Left lung (tissue), 10 donors: ENCODE results near the gene TCF7L2. TPM values are rescaled to one million over a fixed set of nuclear protein-coding genes. Genes with fewer than 3 reads are reported as not detected.

Experiments used
- ATAC-seq: fragments of 200-7000 bp; cut with Tn5 transposase; one replicate; pipeline ENCODE4 v1.9.1; 2020; ENCODE audit warnings: moderate library complexity
- DNase-seq, 4 donors: peaks; one replicate each; pipeline ENCODE4 v3.0.0-alpha.2; 2013 to 2020
- H3K27ac ChIP-seq, 2 donors: fragments of 200-600 bp; sonication (generic) in 1 of 2; one replicate each; pipeline versions ENCODE4 v1.5.0 to v1.8.0; 2020 to 2021
- H3K27me3 ChIP-seq, 2 donors: fragments of 200-600 bp; sonication (generic) in 1 of 2; one replicate each; pipeline versions ENCODE4 v1.5.0 to v1.8.0; 2020 to 2021
- H3K36me3 ChIP-seq, 2 donors: fragments of 200-600 bp; sonication (generic) in 1 of 2; one replicate each; pipeline versions ENCODE4 v1.5.0 to v1.8.0; 2020 to 2021
- H3K4me1 ChIP-seq, 2 donors: fragments of 200-600 bp; one replicate each; pipeline ENCODE4 v1.8.0; 2021
- H3K4me3 ChIP-seq, 2 donors: fragments of 200-600 bp; sonication (generic) in 1 of 2; one replicate each; pipeline versions ENCODE4 v1.5.0 to v1.8.0; 2020 to 2021; ENCODE audit warnings: mild to moderate bottlenecking in 1 of 2
- H3K9me3 ChIP-seq, 2 donors: fragments of 200-600 bp; sonication (generic) in 1 of 2; one replicate each; pipeline versions ENCODE4 v1.5.0 to v1.8.0; 2020 to 2021
- intact Hi-C, 2 donors: fragments of 100-400 bp; cut with DNase I; formaldehyde crosslinking; loops; one replicate each; pipeline versions ENCODE4 v1.11.2 to v1.14.2; 2022
- polyA plus RNA-seq, 6 donors: library from polyadenylated mRNA; unstranded; fragments of 120-200 nt; gene quantifications; one replicate each; pipeline ENCODE4 v1.2.1, GENCODE V29; 2013; ENCODE audit not compliant: insufficient read length in 6 of 6
- total RNA-seq, 2 donors: library from RNA; stranded (reverse); fragmentation: NEBNext Ultra II Directional; extraction: Animal tissue kit (Norgen Biotek cat#: 25700); gene quantifications; one replicate each; pipeline ENCODE4 v1.2.1, GENCODE V29; 2021
- TF ChIP-seq, protein P1 (sequence below), 2 donors: fragments of 200-600 bp; sonication (generic) in 1 of 2; IDR thresholded peaks; one replicate each; pipeline versions ENCODE4 v1.5.0 to v1.8.0; 2021; ENCODE audit warnings: antibody characterized with exemption in 2 of 2
- donor health status: DM: no; HTN: yes; CAD: no.
- donor health status: DM: no; HTN: no; CAD: no.

Gene TCF7L2
- total and polyA plus RNA-seq, 8 donors = 25.1 to 54.9 (median 53.0) TPM

GRCh38 chr10:113028456-113029440 is 78.7 kb downstream of the TCF7L2 start:
- Histone ChIP-seq H3K4me3 (no peak overlapping the region), H3K27ac (peak overlapping the region in 1 of 2 donors; percentile 30), H3K9me3 (no peaks in the 10 kb centered on the region), H3K4me1 (peaks cover 12 to 44% of the 10 kb centered on the region in 2 donors), H3K36me3 (no peaks in the 10 kb centered on the region), H3K27me3 (no peaks in the 10 kb centered on the region)
- intact Hi-C loops = no loop called here
- DNase-seq = no peak
- TF ChIP-seq, protein P1, sequence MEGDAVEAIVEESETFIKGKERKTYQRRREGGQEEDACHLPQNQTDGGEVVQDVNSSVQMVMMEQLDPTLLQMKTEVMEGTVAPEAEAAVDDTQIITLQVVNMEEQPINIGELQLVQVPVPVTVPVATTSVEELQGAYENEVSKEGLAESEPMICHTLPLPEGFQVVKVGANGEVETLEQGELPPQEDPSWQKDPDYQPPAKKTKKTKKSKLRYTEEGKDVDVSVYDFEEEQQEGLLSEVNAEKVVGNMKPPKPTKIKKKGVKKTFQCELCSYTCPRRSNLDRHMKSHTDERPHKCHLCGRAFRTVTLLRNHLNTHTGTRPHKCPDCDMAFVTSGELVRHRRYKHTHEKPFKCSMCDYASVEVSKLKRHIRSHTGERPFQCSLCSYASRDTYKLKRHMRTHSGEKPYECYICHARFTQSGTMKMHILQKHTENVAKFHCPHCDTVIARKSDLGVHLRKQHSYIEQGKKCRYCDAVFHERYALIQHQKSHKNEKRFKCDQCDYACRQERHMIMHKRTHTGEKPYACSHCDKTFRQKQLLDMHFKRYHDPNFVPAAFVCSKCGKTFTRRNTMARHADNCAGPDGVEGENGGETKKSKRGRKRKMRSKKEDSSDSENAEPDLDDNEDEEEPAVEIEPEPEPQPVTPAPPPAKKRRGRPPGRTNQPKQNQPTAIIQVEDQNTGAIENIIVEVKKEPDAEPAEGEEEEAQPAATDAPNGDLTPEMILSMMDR (IDR thresholded peaks at IDR 0.05) = no peak
- ATAC-seq = no peak

DNA sequence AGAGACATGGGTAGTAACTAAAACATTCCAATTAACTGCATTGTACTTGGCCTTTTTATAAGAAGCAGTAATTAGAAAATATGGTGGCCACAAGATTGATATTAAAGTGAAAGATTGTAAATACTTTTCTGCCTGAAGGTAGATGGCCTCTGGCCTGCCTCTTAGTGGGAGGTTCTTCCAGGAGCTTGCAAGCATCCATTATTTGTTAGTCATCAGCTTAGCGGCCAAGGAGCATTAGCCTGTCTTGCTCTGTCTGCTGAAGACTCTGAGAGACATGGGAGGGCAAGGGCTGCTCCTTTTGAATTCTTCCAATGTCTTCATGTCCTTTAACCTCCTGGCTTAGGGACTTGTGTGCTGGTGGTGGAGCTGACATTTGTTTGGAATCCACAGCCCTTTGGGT is 80.4 kb downstream of the TCF7L2 start:
- Histone ChIP-seq H3K9me3 (no peaks in the 10 kb centered on the region), H3K4me1 (peaks cover 12 to 59% of the 10 kb centered on the region in 2 donors), H3K36me3 (no peaks in the 10 kb centered on the region), H3K27me3 (no peaks in the 10 kb centered on the region), H3K27ac (no peak overlapping the region), H3K4me3 (no peak overlapping the region)
- ATAC-seq (no peak), DNase-seq (no peak)
- TF ChIP-seq, protein P1 (IDR thresholded peaks at IDR 0.05) = no peak
- intact Hi-C loops = no loop called here

DNA sequence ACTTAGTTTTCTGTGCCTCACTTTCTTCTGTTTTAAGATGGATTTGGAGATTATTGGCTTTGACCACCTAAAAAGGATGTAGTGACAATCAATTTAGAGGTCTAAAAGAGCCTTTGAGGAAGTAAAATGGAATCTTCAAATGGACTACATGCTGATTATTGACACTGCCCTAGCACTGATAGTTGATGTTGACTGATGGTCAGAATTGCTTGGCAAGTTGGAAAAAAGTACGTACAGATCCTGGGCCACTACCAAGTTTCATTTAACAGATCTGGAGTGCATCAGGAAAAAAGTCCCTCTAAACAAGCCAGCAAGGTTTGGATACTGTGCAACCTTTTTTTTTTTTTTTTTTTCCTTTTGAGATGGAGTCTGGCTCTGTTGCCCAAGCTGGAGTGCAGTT is 81.1 kb downstream of the TCF7L2 start:
- intact Hi-C loops = no loop called here
- ATAC-seq = no peak
- no peaks in the 10 kb centered on the region for H3K36me3 ChIP-seq
- no peaks in the 10 kb centered on the region for H3K9me3 ChIP-seq
- no peak overlapping the region for H3K27ac ChIP-seq
- peaks cover 12 to 60% of the 10 kb centered on the region in 2 donors for H3K4me1 ChIP-seq
- H3K4me3 ChIP-seq = no peak overlapping the region
- DNase-seq = no peak
- TF ChIP-seq, protein P1 (IDR thresholded peaks at IDR 0.05) = no peak
- H3K27me3 ChIP-seq = no peaks in the 10 kb centered on the region

GRCh38 chr10:113033991-113034390 is 83.9 kb downstream of the TCF7L2 start:
- no peak for ATAC-seq
- DNase-seq = no peak
- Histone ChIP-seq H3K4me3 (no peak overlapping the region), H3K27me3 (no peaks in the 10 kb centered on the region), H3K27ac (no peak overlapping the region), H3K9me3 (no peaks in the 10 kb centered on the region), H3K4me1 (peaks cover 0 to 34% of the 10 kb centered on the region in 2 donors), H3K36me3 (no peaks in the 10 kb centered on the region)
- intact Hi-C loops = no loop called here
- TF ChIP-seq, protein P1 (IDR thresholded peaks at IDR 0.05) = no peak

GRCh38 chr10:113035732-113036312 is 85.8 kb downstream of the TCF7L2 start:
- H3K4me3 ChIP-seq = no peak overlapping the region
- TF ChIP-seq, protein P1 (IDR thresholded peaks at IDR 0.05) = no peak
- no peaks in the 10 kb centered on the region for H3K9me3 ChIP-seq
- intact Hi-C loops = no loop called here
- H3K36me3 ChIP-seq = no peaks in the 10 kb centered on the region
- ATAC-seq (peak; percentile 80), DNase-seq (peak in 1 of 4 donors; percentile 58)
- H3K27me3 ChIP-seq = no peaks in the 10 kb centered on the region
- H3K27ac ChIP-seq = peak overlapping the region; percentile 7 to 9
- H3K4me1 ChIP-seq = peaks cover 0 to 34% of the 10 kb centered on the region in 2 donors
